BJ (cell line): ENCODE measurements around the gene ERMP1. TPM values are rescaled to one million over a fixed set of nuclear protein-coding genes. Genes with fewer than 3 reads are reported as not detected.

Experiments used
- CTCF ChIA-PET: fragments of 350-600 bp; formaldehyde crosslinking; extraction: SDS; loops from one replicate; lab custom pipeline; 2021; ENCODE audit warnings: antibody characterized with exemption, inconsistent platforms; lab: Yijun Ruan, JAX
- POLR2A ChIA-PET: fragments of 300-600 bp; sonication (Branson Sonifier 250); formaldehyde crosslinking; extraction: SDS; loops from one replicate; lab custom pipeline; 2021; ENCODE audit warnings: antibody characterized with exemption; lab: Charles Lee
- DNase-seq: peaks from one replicate; pipeline ENCODE4 v3.0.0-alpha.2; 2011; ENCODE audit warnings: low read depth
- H3K27me3 ChIP-seq: 2 replicates; pipeline ENCODE4 v1.6.0; 2011; ENCODE audit warnings: low read length; ENCODE audit not compliant: control insufficient read depth, insufficient read depth
- H3K36me3 ChIP-seq: 2 replicates; pipeline ENCODE4 v1.5.1; 2011; ENCODE audit warnings: low read length; ENCODE audit not compliant: control insufficient read depth, insufficient read depth
- H3K4me3 ChIP-seq: 2 replicates; pipeline ENCODE4 v1.5.1; 2011; ENCODE audit warnings: low read depth, mild to moderate bottlenecking, control low read depth, low read length
- polyA plus RNA-seq: library from polyadenylated mRNA; depleted of rRNA; stranded (reverse); fragments of >200 nt; gene quantifications from 2 replicates; pipeline ENCODE4 v1.2.3, GENCODE V29; 2011
- TF ChIP-seq, protein P1 (sequence below): IDR thresholded peaks from 2 replicates; pipeline ENCODE4 v1.5.1; 2011; ENCODE audit warnings: low read depth, mild to moderate bottlenecking, control low read depth, inconsistent platforms, low read length, moderate library complexity; ENCODE audit not compliant: insufficient read depth

Gene ERMP1
- polyA plus RNA-seq, 1 experiment, result 2.3 TPM

DNA sequence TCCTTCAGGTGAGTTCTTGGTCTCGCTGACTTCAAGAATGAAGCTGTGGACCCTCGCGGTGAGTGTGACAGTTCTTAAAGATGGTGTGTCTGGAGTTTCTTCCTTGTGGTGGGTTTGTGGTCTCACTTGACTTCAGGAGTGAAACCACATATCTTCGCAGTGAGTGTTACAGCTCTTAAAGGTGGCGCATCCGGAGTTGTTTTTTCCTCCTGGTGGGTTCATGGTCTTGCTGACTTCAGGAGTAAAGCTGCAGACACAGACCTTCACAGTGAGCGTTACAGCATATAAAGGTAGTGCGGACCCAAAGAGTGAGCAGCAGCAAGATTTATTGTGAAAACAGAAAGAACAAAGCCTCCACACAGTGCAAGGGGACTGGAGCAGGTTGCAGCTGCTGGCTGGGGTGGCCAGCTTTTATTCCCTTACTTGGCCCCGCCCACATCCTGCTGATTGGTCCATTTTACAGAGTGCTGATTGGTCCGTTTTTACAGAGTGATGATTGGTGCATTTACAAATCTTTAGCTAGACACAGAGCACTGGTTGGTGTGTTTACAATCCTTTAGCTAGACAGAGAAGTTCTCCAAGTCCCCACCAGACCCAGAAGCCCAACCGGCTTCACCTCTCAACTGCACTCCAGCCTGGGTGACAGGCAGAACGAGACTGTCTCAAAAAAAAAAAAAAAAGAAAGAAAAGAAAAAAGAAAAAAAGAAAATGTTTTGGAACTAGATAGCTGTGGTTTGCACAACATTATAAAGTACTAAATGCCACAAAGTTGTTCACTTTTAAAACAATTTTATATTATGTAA is 9.1 kb upstream of the ERMP1 start:
- DNase-seq, result no peak
- TF ChIP-seq, protein P1, sequence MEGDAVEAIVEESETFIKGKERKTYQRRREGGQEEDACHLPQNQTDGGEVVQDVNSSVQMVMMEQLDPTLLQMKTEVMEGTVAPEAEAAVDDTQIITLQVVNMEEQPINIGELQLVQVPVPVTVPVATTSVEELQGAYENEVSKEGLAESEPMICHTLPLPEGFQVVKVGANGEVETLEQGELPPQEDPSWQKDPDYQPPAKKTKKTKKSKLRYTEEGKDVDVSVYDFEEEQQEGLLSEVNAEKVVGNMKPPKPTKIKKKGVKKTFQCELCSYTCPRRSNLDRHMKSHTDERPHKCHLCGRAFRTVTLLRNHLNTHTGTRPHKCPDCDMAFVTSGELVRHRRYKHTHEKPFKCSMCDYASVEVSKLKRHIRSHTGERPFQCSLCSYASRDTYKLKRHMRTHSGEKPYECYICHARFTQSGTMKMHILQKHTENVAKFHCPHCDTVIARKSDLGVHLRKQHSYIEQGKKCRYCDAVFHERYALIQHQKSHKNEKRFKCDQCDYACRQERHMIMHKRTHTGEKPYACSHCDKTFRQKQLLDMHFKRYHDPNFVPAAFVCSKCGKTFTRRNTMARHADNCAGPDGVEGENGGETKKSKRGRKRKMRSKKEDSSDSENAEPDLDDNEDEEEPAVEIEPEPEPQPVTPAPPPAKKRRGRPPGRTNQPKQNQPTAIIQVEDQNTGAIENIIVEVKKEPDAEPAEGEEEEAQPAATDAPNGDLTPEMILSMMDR, result no peak
- Histone ChIP-seq H3K27me3 (peaks cover 2% of the 10 kb centered on the region; the same call in 1 of the 2 replicates), H3K4me3 (no peak overlapping the region), H3K36me3 (no peaks in the 10 kb centered on the region)
- CTCF ChIA-PET, result interaction anchor here (0.5 to 5.5 kb wide), 4 partner anchors 9 to 853 kb away, joined by 3 to 27 read pairs (median 3); partner anchors contain the start of gene ERMP1
- POLR2A ChIA-PET, result no interaction called here

DNA sequence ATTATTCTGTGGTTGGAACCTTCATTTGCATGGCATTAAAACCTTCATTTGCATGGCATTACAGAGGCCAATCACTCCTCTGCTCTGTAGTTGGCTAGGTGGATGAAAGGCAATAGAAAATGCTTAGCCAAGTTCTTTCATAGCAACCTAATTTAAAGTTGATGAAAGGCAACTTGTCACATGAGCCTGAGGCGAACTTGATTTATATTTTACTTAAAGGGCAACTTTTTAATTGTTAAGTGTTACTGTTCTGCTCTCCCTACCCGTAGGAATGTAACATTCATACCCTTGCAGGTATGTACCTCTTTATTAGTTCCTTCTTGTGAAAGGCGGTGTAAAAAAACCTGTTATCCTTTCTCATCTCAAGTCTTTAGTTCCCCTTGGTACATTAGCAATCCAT is 7.9 kb upstream of the ERMP1 start:
- ChIA-PET CTCF (interaction anchor here (5.5 kb wide), 1 partner anchor 8 kb away, joined by 27 read pairs; the partner anchor contains the start of gene ERMP1), POLR2A (no interaction called here)
- DNase-seq, result no peak
- Histone ChIP-seq H3K4me3 (no peak overlapping the region), H3K36me3 (no peaks in the 10 kb centered on the region), H3K27me3 (peaks cover 1% of the 10 kb centered on the region; the same call in 1 of the 2 replicates)
- TF ChIP-seq, protein P1, result no peak

DNA sequence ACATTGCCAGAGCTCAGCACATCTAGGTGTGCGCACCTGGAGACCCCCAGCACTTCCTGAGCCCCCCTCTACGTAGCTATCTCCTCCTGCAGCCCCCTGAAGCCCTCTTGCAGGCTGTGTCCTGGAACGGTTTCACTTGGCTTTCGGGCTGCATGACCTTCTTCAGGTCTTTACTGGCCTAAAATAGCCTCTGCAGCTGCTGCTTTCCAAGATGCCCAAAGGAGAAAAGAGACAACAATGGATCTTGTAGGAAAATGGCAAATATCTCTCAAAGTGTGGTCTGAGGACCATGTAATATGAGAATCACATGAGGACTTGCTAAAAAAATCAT is 6.6 kb upstream of the ERMP1 start:
- H3K4me3 ChIP-seq, result no peak overlapping the region
- no peak for DNase-seq
- H3K27me3 ChIP-seq, result no peaks in the 10 kb centered on the region
- POLR2A ChIA-PET, result no interaction called here
- CTCF ChIA-PET, result no interaction called here
- TF ChIP-seq, protein P1, result no peak
- no peaks in the 10 kb centered on the region for H3K36me3 ChIP-seq

DNA sequence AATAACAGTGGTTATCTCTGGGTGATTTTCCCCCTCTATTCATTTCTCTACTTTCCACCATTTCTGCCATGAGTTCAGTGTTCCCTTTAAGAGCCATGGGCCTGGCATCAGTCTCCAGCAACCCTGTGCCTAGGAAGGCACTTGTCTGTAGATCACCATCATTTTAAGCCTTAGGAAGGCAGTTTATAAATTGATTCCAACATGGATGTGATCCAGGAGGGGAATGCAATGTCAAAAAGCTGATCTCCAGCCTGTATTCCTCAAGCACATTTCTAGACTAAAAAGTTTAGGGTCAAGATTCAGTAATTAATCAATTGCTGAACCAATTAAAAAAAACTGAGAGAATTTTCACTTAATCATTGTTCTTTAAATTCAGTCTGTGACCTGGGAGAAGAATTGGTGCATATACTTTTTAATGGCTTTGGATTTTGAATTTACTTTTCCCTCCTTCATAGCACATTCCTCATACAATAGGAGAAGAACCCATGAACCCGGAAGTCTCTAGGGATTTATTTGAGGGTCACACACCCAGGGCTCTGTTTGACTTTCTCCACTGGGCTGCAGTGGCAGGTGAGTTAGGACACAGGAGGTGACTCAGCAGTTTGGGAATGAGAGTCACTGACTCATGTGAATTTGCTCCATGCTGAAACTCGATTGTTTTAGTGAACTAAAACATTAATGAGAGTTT is 6.1 kb upstream of the ERMP1 start:
- no peak overlapping the region for H3K4me3 ChIP-seq
- H3K27me3 ChIP-seq, result no peaks in the 10 kb centered on the region
- TF ChIP-seq, protein P1, result no peak
- no peak for DNase-seq
- ChIA-PET POLR2A (no interaction called here), CTCF (no interaction called here)
- no peaks in the 10 kb centered on the region for H3K36me3 ChIP-seq

DNA sequence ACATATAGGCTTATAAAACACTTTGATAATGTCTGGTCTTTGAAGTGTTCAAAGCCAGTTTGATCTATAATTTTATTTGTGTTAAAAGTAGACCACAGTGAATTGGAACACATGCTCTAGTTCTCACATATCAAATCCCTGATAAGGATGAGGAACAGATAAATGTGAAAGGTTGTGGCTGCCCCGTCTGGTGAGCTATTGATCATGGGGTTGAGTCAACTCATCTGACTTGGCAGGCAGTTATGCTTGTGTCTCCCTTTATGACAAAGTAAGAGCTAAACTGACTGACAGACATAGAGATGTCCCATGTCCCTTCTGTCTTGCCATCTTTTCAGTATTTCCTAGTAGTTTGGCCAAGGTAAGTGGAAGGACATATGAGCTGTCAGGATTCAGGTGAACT is 2.9 kb upstream of the ERMP1 start:
- no peak for DNase-seq
- TF ChIP-seq, protein P1, result no peak
- Histone ChIP-seq H3K4me3 (no peak overlapping the region), H3K27me3 (no peaks in the 10 kb centered on the region), H3K36me3 (no peaks in the 10 kb centered on the region)
- ChIA-PET CTCF (interaction anchor here (0.8 to 1.1 kb wide), 5 partner anchors 15 to 217 kb away, joined by 3 to 4 read pairs (median 3); no protein-coding TSS in a partner anchor), POLR2A (no interaction called here)
